GM18858 (cell line): Measurements from ENCODE around the gene PRKCZ.

Experiments
- ATAC-seq: cut with Tn5 transposase; IDR thresholded peaks from one replicate; pipeline ENCODE4 v1.9.1; 2021; ENCODE audit not compliant: unreplicated experiment

PRKCZ gene

GRCh38 chr1:2045468-2046173 is 4.6 kb upstream of the PRKCZ start:
- no peak for ATAC-seq

- no peak for ATAC-seq
These were observed 3.9 kb upstream of the PRKCZ start for GRCh38 chr1:2046174-2046917.

GRCh38 chr1:2046953-2047748 is 3.1 kb upstream of the PRKCZ start:
- no peak for ATAC-seq

- no peak for ATAC-seq
These were observed 2.2 kb upstream of the PRKCZ start for GRCh38 chr1:2047749-2048729.

GRCh38 chr1:2049225-2049717 is 940 bp upstream of the PRKCZ start:
- ATAC-seq, result no peak

GRCh38 chr1:2050461-2050792 is 216 bp downstream of the PRKCZ start:
- ATAC-seq, result no peak

- no peak for ATAC-seq
These were observed 827 bp downstream of the PRKCZ start for GRCh38 chr1:2050793-2051682.

- no peak for ATAC-seq
These were observed 2.0 kb downstream of the PRKCZ start for GRCh38 chr1:2052054-2052679.

- ATAC-seq, result no peak
These were observed 2.5 kb downstream of the PRKCZ start for GRCh38 chr1:2052756-2053155.

GRCh38 chr1:2053217-2053616 is 3.0 kb downstream of the PRKCZ start:
- ATAC-seq, result no peak

GRCh38 chr1:2053784-2054376 is 3.7 kb downstream of the PRKCZ start:
- no peak for ATAC-seq

GRCh38 chr1:2054560-2054959 is 4.3 kb downstream of the PRKCZ start:
- ATAC-seq, result no peak

- no peak for ATAC-seq
These were observed 5.8 kb downstream of the PRKCZ start for GRCh38 chr1:2055911-2056575.

- no peak for ATAC-seq
These were observed 6.9 kb downstream of the PRKCZ start for GRCh38 chr1:2056955-2057590.

GRCh38 chr1:2059290-2059953 is 9.2 kb downstream of the PRKCZ start:
- no peak for ATAC-seq

GRCh38 chr1:2060072-2060471 is 9.9 kb downstream of the PRKCZ start:
- no peak for ATAC-seq

GRCh38 chr1:2060535-2060934 is 10.3 kb downstream of the PRKCZ start:
- ATAC-seq, result no peak
